ENCODE results near the gene SYNE1.

The SYNE1 gene

GRCh38 chr6:152268846-152269442 lies 368.2 kb downstream of the SYNE1 start:
- DNase-seq = no peak

- peak; percentile 2 for DNase-seq
These were observed 369.0 kb downstream of the SYNE1 start for GRCh38 chr6:152267967-152268845.

GRCh38 chr6:152265651-152266050 lies 371.5 kb downstream of the SYNE1 start:
- no peak for DNase-seq

- DNase-seq = no peak
These were observed 373.6 kb downstream of the SYNE1 start for GRCh38 chr6:152263582-152263981.

GRCh38 chr6:152261179-152261578 lies 376.0 kb downstream of the SYNE1 start:
- DNase-seq = no peak

- DNase-seq = no peak
These were observed 377.9 kb downstream of the SYNE1 start for GRCh38 chr6:152259234-152259633.

GRCh38 chr6:152257581-152257980 lies 379.6 kb downstream of the SYNE1 start:
- no peak for DNase-seq

GRCh38 chr6:152250127-152250526 lies 387.0 kb downstream of the SYNE1 start:
- DNase-seq = no peak

- no peak for DNase-seq
These were observed 388.2 kb downstream of the SYNE1 start for GRCh38 chr6:152248980-152249379.

GRCh38 chr6:152246554-152247337 lies 390.4 kb downstream of the SYNE1 start:
- no peak for DNase-seq

- no peak for DNase-seq
These were observed 392.0 kb downstream of the SYNE1 start for GRCh38 chr6:152244998-152245630.

- DNase-seq = no peak
These were observed 396.0 kb downstream of the SYNE1 start for GRCh38 chr6:152241013-152241766.

- no peak for DNase-seq
These were observed 396.7 kb downstream of the SYNE1 start for GRCh38 chr6:152240436-152240835.

- DNase-seq = no peak
These were observed 400.6 kb downstream of the SYNE1 start for GRCh38 chr6:152236370-152237097.

GRCh38 chr6:152233547-152234320 lies 403.4 kb downstream of the SYNE1 start:
- no peak for DNase-seq

- DNase-seq = no peak
These were observed 404.5 kb downstream of the SYNE1 start for GRCh38 chr6:152232501-152233151.

- DNase-seq = no peak
These were observed 407.8 kb downstream of the SYNE1 start for GRCh38 chr6:152229330-152229729.

- DNase-seq = no peak
These were observed 411.0 kb downstream of the SYNE1 start for GRCh38 chr6:152226119-152226518.

- DNase-seq = no peak
These were observed 411.8 kb downstream of the SYNE1 start for GRCh38 chr6:152225241-152225934.

- DNase-seq = no peak
These were observed 413.5 kb downstream of the SYNE1 start for GRCh38 chr6:152223636-152224035.
